Peyer's patch (tissue), 4 donors: ENCODE data around the gene TENT4A. TPM values are rescaled to one million over a fixed set of nuclear protein-coding genes. Genes with fewer than 3 reads are reported as not detected.
A peak's percentile ranks its signal among the peaks of the same experiment; 100 is the strongest.

ENCODE experiments used
- DNase-seq, 3 donors: peaks; one replicate each; pipeline ENCODE4 v3.0.0-alpha.2; 2017 to 2019
- H3K27ac ChIP-seq, 4 donors: fragments of 200-600 bp; sonication (generic); one replicate each; pipeline ENCODE4 v1.5.1; 2016 to 2019
- H3K27me3 ChIP-seq, 2 donors: fragments of 200-600 bp; sonication (generic); one replicate each; pipeline ENCODE4 v1.5.1; 2019
- H3K36me3 ChIP-seq, 3 donors: fragments of 200-600 bp; sonication (generic); one replicate each; pipeline ENCODE4 v1.5.1; 2016 to 2019
- H3K4me1 ChIP-seq, 4 donors: fragments of 200-600 bp; sonication (generic); one replicate each; pipeline ENCODE4 v1.5.1; 2016 to 2019
- H3K4me3 ChIP-seq, 4 donors: fragments of 200-600 bp; sonication (generic); 1 replicate in 3 of 4; 2 replicates in 1 of 4; pipeline ENCODE4 v1.5.1; 2016 to 2019; ENCODE audit warnings: mild to moderate bottlenecking in 1 of 4
- H3K9me3 ChIP-seq, 4 donors: fragments of 200-600 bp; sonication (generic); one replicate each; pipeline ENCODE4 v1.5.1; 2016 to 2019; ENCODE audit warnings: mild to moderate bottlenecking in 1 of 4
- CTCF ChIP-seq, 6 experiments: fragments of 450-650 bp in 4 of 6; fragments of 200-600 bp in 2 of 6; sonication (generic) in 1 of 6; IDR thresholded peaks; one replicate each; pipeline ENCODE4 v1.5.1; 2017 to 2019; ENCODE audit warnings: antibody characterized with exemption in 6 of 6, mild to moderate bottlenecking in 3 of 6, moderate library complexity in 1 of 6
- POLR2A ChIP-seq, 2 donors: fragments of 450-650 bp; IDR thresholded peaks; one replicate each; pipeline ENCODE4 v1.5.1; 2017; ENCODE audit warnings: antibody characterized with exemption in 2 of 2, mild to moderate bottlenecking in 2 of 2, moderate library complexity in 2 of 2
- total RNA-seq, 4 donors: library from RNA; depleted of rRNA; stranded (reverse); fragments of >200 nt; gene quantifications; one replicate each; pipeline ENCODE4 v1.1.0, GENCODE V29; 2016

Gene TENT4A
- total RNA-seq, 4 donors from 2014 or later = 28.0 to 71.8 (median 44.5) TPM

- peak in 1 of 3 donors; percentile 21 for DNase-seq
- Histone ChIP-seq H3K9me3 (no peaks in the 10 kb centered on the region), H3K4me3 (no peak overlapping the region), H3K27ac (no peak overlapping the region), H3K36me3 (peaks cover 0 to 90% (median 0%) of the 10 kb centered on the region in 3 donors), H3K4me1 (no peaks in the 10 kb centered on the region), H3K27me3 (no peaks in the 10 kb centered on the region)
- no peak for TF ChIP-seq CTCF (IDR thresholded peaks at IDR 0.05)
- no peak for TF ChIP-seq POLR2A (IDR thresholded peaks at IDR 0.05)
Measured at GRCh38 chr5:6752782-6753181, 39.5 kb downstream of the TENT4A start.

- Histone ChIP-seq H3K27ac (no peak overlapping the region), H3K36me3 (peaks cover 0 to 91% (median 0%) of the 10 kb centered on the region in 3 donors)
- TF ChIP-seq CTCF (IDR thresholded peaks at IDR 0.05) (no peak), POLR2A (IDR thresholded peaks at IDR 0.05) (no peak)
Measured at GRCh38 chr5:6753851-6754250, 40.6 kb downstream of the TENT4A start.

DNA sequence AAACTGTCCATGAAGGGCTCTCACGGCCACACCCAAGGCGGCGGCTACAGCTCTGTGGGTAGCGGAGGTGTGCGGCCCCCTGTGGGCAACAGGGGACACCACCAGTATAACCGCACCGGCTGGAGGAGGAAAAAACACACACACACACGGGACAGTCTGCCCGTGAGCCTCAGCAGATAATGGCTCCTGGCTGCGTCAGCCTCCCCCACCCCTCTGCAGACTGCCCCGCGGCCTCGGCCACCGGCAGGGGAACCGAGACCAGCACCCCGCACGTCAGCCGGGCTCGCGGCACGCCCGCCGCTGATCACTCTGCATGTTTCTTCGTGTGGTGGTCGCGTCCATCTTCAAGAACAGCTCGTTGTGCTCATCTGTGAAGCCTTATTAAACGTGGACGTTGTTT lies 41.5 kb downstream of the TENT4A start:
- H3K36me3 ChIP-seq = peaks cover 0 to 83% (median 0%) of the 10 kb centered on the region in 3 donors
- peak in 1 of 3 donors; percentile 39 for DNase-seq
- H3K4me3 ChIP-seq = no peak overlapping the region
- no peaks in the 10 kb centered on the region for H3K9me3 ChIP-seq
- no peak overlapping the region for H3K27ac ChIP-seq
- H3K27me3 ChIP-seq = no peaks in the 10 kb centered on the region
- no peak for TF ChIP-seq CTCF (IDR thresholded peaks at IDR 0.05)
- no peaks in the 10 kb centered on the region for H3K4me1 ChIP-seq

More at GRCh38 chr5:6753851-6754250, 40.6 kb downstream of the TENT4A start:
- Histone ChIP-seq H3K9me3 (no peaks in the 10 kb centered on the region), H3K4me3 (no peak overlapping the region), H3K4me1 (no peaks in the 10 kb centered on the region), H3K27me3 (no peaks in the 10 kb centered on the region)
- DNase-seq = peak in 1 of 3 donors; percentile 14

DNA sequence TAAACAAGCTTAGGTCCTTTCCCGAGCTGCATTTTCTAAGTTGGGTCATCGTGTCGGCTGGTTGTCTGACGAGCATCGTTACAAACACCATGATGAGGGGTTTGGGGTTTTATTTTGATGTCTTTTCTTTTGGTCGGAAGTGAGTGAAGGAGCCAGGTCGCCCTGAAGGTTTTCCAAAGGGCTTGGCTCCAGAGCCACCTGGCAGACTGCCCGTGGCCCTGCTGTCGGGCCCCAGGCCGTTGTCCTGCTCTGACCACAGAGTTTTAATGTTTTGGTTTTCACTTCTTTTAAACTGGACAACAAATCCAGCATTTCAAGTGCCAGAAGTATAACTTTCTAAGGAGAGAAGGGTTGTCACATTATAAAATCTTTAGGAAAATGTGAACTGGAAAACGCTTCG lies 42.3 kb downstream of the TENT4A start:
- peaks cover 0 to 77% (median 0%) of the 10 kb centered on the region in 3 donors for H3K36me3 ChIP-seq
- no peak overlapping the region for H3K4me3 ChIP-seq
- TF ChIP-seq CTCF (IDR thresholded peaks at IDR 0.05) = no peak
- TF ChIP-seq POLR2A (IDR thresholded peaks at IDR 0.05) = no peak
- H3K9me3 ChIP-seq = no peaks in the 10 kb centered on the region
- peak in 1 of 3 donors; percentile 28 for DNase-seq
- H3K27ac ChIP-seq = no peak overlapping the region
- H3K27me3 ChIP-seq = no peaks in the 10 kb centered on the region
- no peaks in the 10 kb centered on the region for H3K4me1 ChIP-seq

- Histone ChIP-seq H3K4me1 (no peaks in the 10 kb centered on the region), H3K27me3 (no peaks in the 10 kb centered on the region), H3K9me3 (no peaks in the 10 kb centered on the region), H3K36me3 (peaks cover 0 to 73% (median 0%) of the 10 kb centered on the region in 3 donors), H3K27ac (no peak overlapping the region), H3K4me3 (no peak overlapping the region)
- no peak for DNase-seq
- TF ChIP-seq CTCF (IDR thresholded peaks at IDR 0.05) = no peak
- no peak for TF ChIP-seq POLR2A (IDR thresholded peaks at IDR 0.05)
Measured at GRCh38 chr5:6755941-6756340, 42.7 kb downstream of the TENT4A start.
